DOHH2 (cell line): ENCODE results near the gene PICALM.
"Not testable (repeated sequence)": the region's sequence is repeated elsewhere in the genome, so short reads cannot be mapped to it uniquely, and the experiment has no call there.

ENCODE experiments used
- H3F3A ChIP-seq: fragments of 200-600 bp; sonication (generic), shearing (Covaris generic); 2 replicates; pipeline ENCODE4 v1.6.0; 2016; ENCODE audit warnings: antibody characterized with exemption, mild to moderate bottlenecking; ENCODE audit not compliant: control insufficient read depth, insufficient read depth
- H3K27ac ChIP-seq: fragments of 200-600 bp; sonication (generic); 2 replicates; pipeline ENCODE4 v1.5.1; 2014; ENCODE audit warnings: low read depth, mild to moderate bottlenecking, low read length, moderate library complexity
- H3K27me3 ChIP-seq: fragments of 200-600 bp; sonication (generic); 2 replicates; pipeline ENCODE4 v1.6.1; 2014; ENCODE audit warnings: mild to moderate bottlenecking, low read length, mixed read lengths; ENCODE audit not compliant: control insufficient read depth
- H3K36me3 ChIP-seq: fragments of 200-600 bp; sonication (generic); 2 replicates; pipeline ENCODE4 v1.6.1; 2014; ENCODE audit warnings: mild to moderate bottlenecking, low read length, moderate library complexity, mixed read lengths; ENCODE audit not compliant: control insufficient read depth
- H3K4me1 ChIP-seq: fragments of 200-600 bp; sonication (generic); 2 replicates; pipeline ENCODE4 v1.6.1; 2014; ENCODE audit warnings: mild to moderate bottlenecking, low read length, mixed read lengths; ENCODE audit not compliant: control insufficient read depth
- H3K4me2 ChIP-seq: fragments of 200-600 bp; sonication (generic); 2 replicates; pipeline ENCODE4 v1.6.0; 2014; ENCODE audit warnings: mild to moderate bottlenecking, low read length, moderate library complexity
- H3K4me3 ChIP-seq: fragments of 200-600 bp; sonication (generic); 2 replicates; pipeline ENCODE4 v1.5.1; 2014; ENCODE audit warnings: mild to moderate bottlenecking, low read length, mixed read lengths
- H3K79me2 ChIP-seq: fragments of 200-600 bp; sonication (generic); 2 replicates; pipeline ENCODE4 v1.6.1; 2014; ENCODE audit warnings: mild to moderate bottlenecking, low read length, mixed read lengths; ENCODE audit not compliant: control insufficient read depth
- H3K9me2 ChIP-seq: fragments of 200-600 bp; sonication (generic); replicated peaks from 2 replicates; pipeline ENCODE4 v1.6.1; 2014; ENCODE audit warnings: mild to moderate bottlenecking, low read length, mixed read lengths; ENCODE audit not compliant: control insufficient read depth
- H3K9me3 ChIP-seq: fragments of 200-600 bp; sonication (generic); 2 replicates; pipeline ENCODE4 v1.6.1; 2014; ENCODE audit warnings: antibody characterized with exemption, low read length, mixed read lengths; ENCODE audit not compliant: control insufficient read depth, insufficient read depth
- H4K20me1 ChIP-seq: fragments of 200-600 bp; sonication (generic); 2 replicates; pipeline ENCODE4 v1.6.0; 2014; ENCODE audit warnings: low read depth, mild to moderate bottlenecking, antibody characterized with exemption, low read length, moderate library complexity; ENCODE audit not compliant: control insufficient read depth, insufficient read depth
- CTCF ChIP-seq: fragments of 200-600 bp; sonication (generic); IDR thresholded peaks from one replicate; pipeline ENCODE4 v1.5.1; 2014; ENCODE audit warnings: antibody characterized with exemption, mild to moderate bottlenecking, low read depth, low read length; ENCODE audit not compliant: poor library complexity, severe bottlenecking
- EZH2phosphoT487 ChIP-seq: fragments of 200-600 bp; sonication (generic); IDR thresholded peaks from 2 replicates; pipeline ENCODE4 v1.6.1; 2017; ENCODE audit warnings: borderline replicate concordance, mild to moderate bottlenecking, antibody characterized with exemption, low read length, moderate library complexity, mixed read lengths

Gene PICALM

GRCh38 chr11:86089659-86090058, 20.8 kb upstream of the PICALM start:
- H3K36me3 ChIP-seq = no peaks in the 10 kb centered on the region
- no peaks in the 10 kb centered on the region for H3K79me2 ChIP-seq
- H4K20me1 ChIP-seq = no peaks in the 10 kb centered on the region
- H3K27me3 ChIP-seq = no peaks in the 10 kb centered on the region
- H3K4me2 ChIP-seq = no peak overlapping the region
- no peak for TF ChIP-seq CTCF
- no peak for TF ChIP-seq EZH2phosphoT487
- no peak overlapping the region for H3K4me3 ChIP-seq
- no peaks in the 10 kb centered on the region for H3K9me3 ChIP-seq
- H3K27ac ChIP-seq = no peak overlapping the region
- no peaks in the 10 kb centered on the region for H3K4me1 ChIP-seq
- H3F3A ChIP-seq = no peaks in the 10 kb centered on the region
- no peaks in the 10 kb centered on the region for H3K9me2 ChIP-seq

GRCh38 chr11:86087688-86088087, 18.8 kb upstream of the PICALM start:
- not testable (repeated sequence) for H4K20me1 ChIP-seq, H3K9me2 ChIP-seq, H3K4me2 ChIP-seq, H3K36me3 ChIP-seq, H3K27ac ChIP-seq, H3K79me2 ChIP-seq, H3F3A ChIP-seq, H3K4me3 ChIP-seq, H3K4me1 ChIP-seq, H3K27me3 ChIP-seq, H3K9me3 ChIP-seq

- Histone ChIP-seq H3K9me2 (no peaks in the 10 kb centered on the region), H3K79me2 (no peaks in the 10 kb centered on the region), H3K9me3 (no peaks in the 10 kb centered on the region), H3K27ac (no peak overlapping the region), H3K36me3 (no peaks in the 10 kb centered on the region), H3K4me3 (no peak overlapping the region), H3K4me2 (no peak overlapping the region), H3K4me1 (no peaks in the 10 kb centered on the region), H3F3A (no peaks in the 10 kb centered on the region), H4K20me1 (no peaks in the 10 kb centered on the region), H3K27me3 (no peaks in the 10 kb centered on the region)
- TF ChIP-seq EZH2phosphoT487 (no peak), CTCF (no peak)
These were observed 18.4 kb upstream of the PICALM start for GRCh38 chr11:86087256-86087655.

GRCh38 chr11:86081455-86081854, 12.6 kb upstream of the PICALM start:
- Histone ChIP-seq H3K4me2 (no peak overlapping the region), H3K36me3 (no peaks in the 10 kb centered on the region), H3K9me3 (no peaks in the 10 kb centered on the region), H3K27me3 (no peaks in the 10 kb centered on the region), H3K79me2 (no peaks in the 10 kb centered on the region), H3F3A (no peaks in the 10 kb centered on the region), H3K4me1 (no peaks in the 10 kb centered on the region), H4K20me1 (no peaks in the 10 kb centered on the region), H3K9me2 (no peaks in the 10 kb centered on the region), H3K4me3 (no peak overlapping the region), H3K27ac (no peak overlapping the region)
- TF ChIP-seq EZH2phosphoT487 (no peak), CTCF (no peak)
